Measurements from ENCODE around the gene ARHGAP9. TPM values are rescaled to one million over a fixed set of nuclear protein-coding genes. Genes with fewer than 3 reads are reported as not detected.

The ARHGAP9 gene
- 2.9 to 3.1 TPM in 2 of 3 replicates, not detected in the other for total RNA-seq
- long read RNA-seq, partial matches to known transcripts: 0 of 2 reads
- long read RNA-seq, other reads (novel, unspliced or antisense): 2 of 2 reads

DNA sequence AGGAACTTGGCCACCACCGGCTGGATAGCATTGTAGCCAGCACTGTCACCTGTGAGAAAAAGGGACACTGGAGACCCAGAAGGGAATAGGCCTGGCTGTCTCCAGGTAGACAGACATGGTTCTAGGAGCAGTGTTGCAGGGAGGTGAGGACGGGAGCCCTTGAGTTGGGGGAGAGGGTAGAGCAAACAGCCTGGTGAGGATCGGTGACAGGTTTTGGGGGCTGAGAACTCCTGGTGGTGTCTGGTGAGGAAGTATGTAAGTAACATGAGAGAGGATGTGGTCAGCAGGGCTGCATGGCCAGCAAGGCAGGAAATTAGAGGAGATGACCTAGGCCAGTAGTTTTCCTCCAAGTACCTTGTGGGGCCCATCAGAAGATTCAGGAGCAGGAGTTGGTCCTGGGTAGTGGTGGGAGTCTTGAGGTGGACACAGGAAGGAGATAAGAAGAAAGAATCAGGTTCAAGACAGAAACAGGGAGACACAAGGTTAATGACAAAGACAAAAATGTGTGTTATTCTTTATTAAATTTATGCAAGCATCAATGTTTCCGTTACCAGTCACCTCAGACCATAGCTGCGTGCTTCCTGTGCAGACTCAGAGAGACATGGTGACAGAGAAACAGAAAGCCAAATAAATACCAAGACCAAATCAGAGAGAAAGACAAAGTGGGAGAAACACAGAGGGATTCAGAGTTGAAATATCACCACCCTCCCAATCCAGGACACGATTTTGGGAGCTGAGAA is at the start of gene ARHGAP9:
ARHGAP9 (minus strand) TSS at position 491 of the 740 bp plus-strand sequence; CDS start at position 31, 460 bp downstream.
- peaks cover 11% of the 10 kb centered on the region for H3K27me3 Mint-ChIP-seq (ENCODE audit: low read depth)
- no peak for DNase-seq (ENCODE audit: low spot score)
- H3K36me3 Mint-ChIP-seq (ENCODE audit: low read depth): no peaks in the 10 kb centered on the region
- TF ChIP-seq, protein P1, sequence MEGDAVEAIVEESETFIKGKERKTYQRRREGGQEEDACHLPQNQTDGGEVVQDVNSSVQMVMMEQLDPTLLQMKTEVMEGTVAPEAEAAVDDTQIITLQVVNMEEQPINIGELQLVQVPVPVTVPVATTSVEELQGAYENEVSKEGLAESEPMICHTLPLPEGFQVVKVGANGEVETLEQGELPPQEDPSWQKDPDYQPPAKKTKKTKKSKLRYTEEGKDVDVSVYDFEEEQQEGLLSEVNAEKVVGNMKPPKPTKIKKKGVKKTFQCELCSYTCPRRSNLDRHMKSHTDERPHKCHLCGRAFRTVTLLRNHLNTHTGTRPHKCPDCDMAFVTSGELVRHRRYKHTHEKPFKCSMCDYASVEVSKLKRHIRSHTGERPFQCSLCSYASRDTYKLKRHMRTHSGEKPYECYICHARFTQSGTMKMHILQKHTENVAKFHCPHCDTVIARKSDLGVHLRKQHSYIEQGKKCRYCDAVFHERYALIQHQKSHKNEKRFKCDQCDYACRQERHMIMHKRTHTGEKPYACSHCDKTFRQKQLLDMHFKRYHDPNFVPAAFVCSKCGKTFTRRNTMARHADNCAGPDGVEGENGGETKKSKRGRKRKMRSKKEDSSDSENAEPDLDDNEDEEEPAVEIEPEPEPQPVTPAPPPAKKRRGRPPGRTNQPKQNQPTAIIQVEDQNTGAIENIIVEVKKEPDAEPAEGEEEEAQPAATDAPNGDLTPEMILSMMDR (IDR thresholded peaks at IDR 0.05): no peak
- H3K4me3 Mint-ChIP-seq (ENCODE audit: unreplicated experiment): no peak within 1 kb of the TSS
- H3K4me1 Mint-ChIP-seq (ENCODE audit: low read depth): peaks cover 31% of the 10 kb centered on the region
- peak within 1 kb of the TSS; percentile 46 for H3K27ac Mint-ChIP-seq (ENCODE audit: unreplicated experiment)
- H3K9me3 Mint-ChIP-seq (ENCODE audit: low read depth): no peaks in the 10 kb centered on the region

GRCh38 chr12:57528831-57529555 is 49.3 kb upstream of the ARHGAP9 start:
- no peak for DNase-seq (ENCODE audit: low spot score)
- H3K27me3 Mint-ChIP-seq (ENCODE audit: low read depth): no peaks in the 10 kb centered on the region
- TF ChIP-seq, protein P1 (IDR thresholded peaks at IDR 0.05): no peak
- no peaks in the 10 kb centered on the region for H3K9me3 Mint-ChIP-seq (ENCODE audit: low read depth)
- H3K27ac Mint-ChIP-seq (ENCODE audit: unreplicated experiment): peak overlapping the region; percentile 59
- H3K4me3 Mint-ChIP-seq (ENCODE audit: unreplicated experiment): no peak overlapping the region
- peaks cover 35% of the 10 kb centered on the region for H3K36me3 Mint-ChIP-seq (ENCODE audit: low read depth)
- peaks cover 20% of the 10 kb centered on the region for H3K4me1 Mint-ChIP-seq (ENCODE audit: low read depth)

- Mint-ChIP-seq H3K27me3 (ENCODE audit: low read depth) (no peaks in the 10 kb centered on the region), H3K4me3 (ENCODE audit: unreplicated experiment) (no peak overlapping the region), H3K4me1 (ENCODE audit: low read depth) (peaks cover 28% of the 10 kb centered on the region), H3K27ac (ENCODE audit: unreplicated experiment) (no peak overlapping the region), H3K36me3 (ENCODE audit: low read depth) (peaks cover 34% of the 10 kb centered on the region), H3K9me3 (ENCODE audit: low read depth) (no peaks in the 10 kb centered on the region)
- DNase-seq (ENCODE audit: low spot score): no peak
- TF ChIP-seq, protein P1 (IDR thresholded peaks at IDR 0.05): no peak
These were observed 48.5 kb upstream of the ARHGAP9 start for GRCh38 chr12:57528176-57528575.

- TF ChIP-seq, protein P1 (IDR thresholded peaks at IDR 0.05): no peak
- Mint-ChIP-seq H3K36me3 (ENCODE audit: low read depth) (peaks cover 24% of the 10 kb centered on the region), H3K4me1 (ENCODE audit: low read depth) (peaks cover 32% of the 10 kb centered on the region), H3K4me3 (ENCODE audit: unreplicated experiment) (no peak overlapping the region), H3K27ac (ENCODE audit: unreplicated experiment) (peak overlapping the region; percentile 27), H3K9me3 (ENCODE audit: low read depth) (no peaks in the 10 kb centered on the region), H3K27me3 (ENCODE audit: low read depth) (no peaks in the 10 kb centered on the region)
- no peak for DNase-seq (ENCODE audit: low spot score)
These were observed 47.5 kb upstream of the ARHGAP9 start for GRCh38 chr12:57527184-57527583.

- Mint-ChIP-seq H3K9me3 (ENCODE audit: low read depth) (no peaks in the 10 kb centered on the region), H3K4me1 (ENCODE audit: low read depth) (peaks cover 38% of the 10 kb centered on the region)
These were observed 46.9 kb upstream of the ARHGAP9 start for GRCh38 chr12:57526477-57527126.

More at GRCh38 chr12:57526477-57527126, 46.9 kb upstream of the ARHGAP9 start:
- H3K36me3 Mint-ChIP-seq (ENCODE audit: low read depth): peaks cover 19% of the 10 kb centered on the region
- H3K27me3 Mint-ChIP-seq (ENCODE audit: low read depth): no peaks in the 10 kb centered on the region
- H3K27ac Mint-ChIP-seq (ENCODE audit: unreplicated experiment): no peak overlapping the region
- no peak for DNase-seq (ENCODE audit: low spot score)
- TF ChIP-seq, protein P1 (IDR thresholded peaks at IDR 0.05): no peak
- no peak overlapping the region for H3K4me3 Mint-ChIP-seq (ENCODE audit: unreplicated experiment)

All from chondrocyte (in vitro differentiated cells).